Measurements from ENCODE around the gene MUC12. TPM values are rescaled to one million over a fixed set of nuclear protein-coding genes. Genes with fewer than 3 reads are reported as not detected.

MUC12 gene
- total and polyA plus RNA-seq, 2 of the 8 experiments (the other 6 are each of a cell fraction or from before 2014, with no cell fraction given), result 7.7 to 16.2 TPM

DNA sequence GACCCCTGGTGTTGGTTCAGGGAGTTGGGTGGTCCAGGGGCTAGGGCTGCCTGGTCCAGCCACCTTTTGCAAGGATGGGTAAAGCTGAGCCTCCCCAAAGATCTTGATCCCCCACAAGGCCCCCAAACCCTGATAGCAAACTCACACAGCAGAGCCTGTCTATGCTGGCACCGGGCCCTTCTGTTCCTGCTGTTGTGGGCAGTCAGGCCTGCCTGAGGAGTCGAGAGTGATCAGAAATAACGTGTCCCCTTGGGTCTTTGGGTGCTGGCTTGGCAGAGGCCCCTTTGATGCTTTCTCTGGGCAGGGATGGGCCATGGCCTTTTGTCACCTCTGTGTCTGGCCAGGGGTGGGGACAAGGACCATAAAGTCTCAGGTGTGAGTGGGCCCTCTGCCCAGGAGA lies 715 bp upstream of the MUC12 start (continued):
- no peak for TF ChIP-seq ZNF274 (IDR thresholded peaks at IDR 0.05; ENCODE audit: borderline replicate concordance, extremely low read depth, low read length)
- no peak for TF ChIP-seq TCF12 (IDR thresholded peaks at IDR 0.05; ENCODE audit: low read depth, low read length)
- no peak for TF ChIP-seq RBBP5 (IDR thresholded peaks at IDR 0.05; ENCODE audit: borderline replicate concordance, low read depth, low read length)
- no peak for TF ChIP-seq POU5F1 (IDR thresholded peaks at IDR 0.05; ENCODE audit: low read depth, low read length)
- no peak for TF ChIP-seq TEAD4 (IDR thresholded peaks at IDR 0.05; ENCODE audit: low read depth, low read length)
- TF ChIP-seq CREB1 (IDR thresholded peaks at IDR 0.05), result no peak
- TF ChIP-seq BRCA1 (IDR thresholded peaks at IDR 0.05; ENCODE audit: low read depth, low read length), result no peak
- TF ChIP-seq POLR2A (IDR thresholded peaks at IDR 0.05; ENCODE audit: control extremely low read depth in 1 of 2, low read depth in 2 of 2, low read length in 2 of 2), result no peak
